CD4-positive, alpha-beta T cell treated with Interleukin-17A for 1 hour (primary cell): ENCODE results near the gene VAV2.
"Not testable (repeated sequence)": the region's sequence is repeated elsewhere in the genome, so short reads cannot be mapped to it uniquely, and the experiment has no call there.

Source experiments
- DNase-seq: peaks from one replicate; pipeline ENCODE4 v3.0.0-alpha.2; 2020

VAV2 gene

DNA sequence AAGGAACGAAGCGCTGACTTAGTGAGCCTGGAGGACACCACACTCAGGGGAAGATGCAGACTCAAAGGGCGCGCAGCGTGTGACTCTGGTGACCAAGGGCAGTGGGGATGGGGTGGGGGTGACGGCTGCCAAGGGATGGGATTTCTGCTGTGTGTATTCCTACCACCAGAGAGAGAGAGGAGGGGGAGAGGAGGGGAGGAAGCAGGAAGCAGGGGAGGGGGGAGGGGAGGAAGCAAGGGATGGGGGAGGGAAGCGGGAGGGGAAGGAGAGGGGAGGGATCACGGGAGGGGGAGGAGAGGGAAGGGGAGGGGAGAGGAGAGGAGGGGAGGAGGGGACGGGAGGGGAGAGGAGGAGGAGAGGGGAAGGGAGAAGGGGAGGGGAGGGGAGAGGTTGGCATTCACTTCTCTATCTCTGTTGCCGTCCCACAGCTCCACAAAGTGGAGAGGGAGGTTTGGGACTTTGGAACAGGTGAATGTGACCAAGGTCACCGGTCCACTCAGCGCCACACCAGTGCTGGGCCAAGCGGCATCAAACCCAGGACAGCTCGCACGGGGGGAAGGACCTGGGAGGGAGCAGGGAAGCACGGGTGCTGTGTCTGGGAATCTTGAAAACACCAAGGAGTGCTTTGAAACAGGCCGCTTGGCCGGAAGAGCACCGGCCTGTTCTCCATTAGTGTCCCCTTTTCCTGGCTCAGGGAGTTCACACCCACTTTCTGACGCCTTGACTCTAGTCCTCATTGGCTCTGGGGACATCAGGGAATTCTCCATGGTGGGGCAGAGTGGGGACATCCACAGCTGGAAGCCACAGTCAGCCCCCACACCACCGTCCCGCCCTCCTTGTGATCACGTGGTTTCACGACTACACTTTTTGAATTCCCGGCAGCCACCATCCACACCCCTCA lies 77.4 kb downstream of the VAV2 start:
- DNase-seq = no peak

DNA sequence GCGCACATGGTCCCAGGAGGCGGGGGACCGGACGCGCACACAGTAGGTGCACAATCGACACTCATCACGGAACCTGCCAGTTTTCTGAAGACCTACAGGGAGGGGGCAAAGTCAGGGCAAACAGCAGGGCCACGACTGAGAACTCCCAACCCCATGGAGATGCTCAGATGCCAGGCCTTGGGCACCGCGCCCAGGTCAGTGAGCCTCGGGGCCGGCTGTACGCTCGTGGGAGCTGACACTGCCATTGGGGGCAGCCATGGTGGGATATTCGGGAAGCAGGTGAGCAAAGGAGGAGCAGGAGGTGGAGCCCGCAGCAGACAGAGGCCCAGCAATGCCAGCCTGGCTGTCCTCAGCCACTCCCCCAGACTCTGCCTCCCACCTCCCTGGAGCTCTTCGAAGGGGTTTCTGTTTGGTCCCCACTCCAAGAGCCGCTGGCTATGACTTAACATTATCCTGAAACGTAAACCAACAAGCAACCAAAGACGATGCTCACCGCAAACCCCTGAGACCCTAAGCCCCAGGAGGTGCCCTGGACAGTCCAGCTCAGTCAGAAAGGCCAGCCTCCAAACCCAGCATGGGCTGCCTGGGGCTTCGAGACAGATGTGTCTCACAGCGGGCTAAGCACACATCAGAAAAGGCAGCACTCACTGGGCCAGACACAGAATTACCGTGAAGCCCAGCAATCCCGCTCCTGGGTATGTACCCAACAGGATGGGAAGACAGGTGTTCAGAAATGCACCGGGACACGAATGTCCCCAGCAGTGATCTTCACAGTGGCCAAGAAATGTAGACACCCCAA lies 78.4 kb downstream of the VAV2 start:
- no peak for DNase-seq

DNA sequence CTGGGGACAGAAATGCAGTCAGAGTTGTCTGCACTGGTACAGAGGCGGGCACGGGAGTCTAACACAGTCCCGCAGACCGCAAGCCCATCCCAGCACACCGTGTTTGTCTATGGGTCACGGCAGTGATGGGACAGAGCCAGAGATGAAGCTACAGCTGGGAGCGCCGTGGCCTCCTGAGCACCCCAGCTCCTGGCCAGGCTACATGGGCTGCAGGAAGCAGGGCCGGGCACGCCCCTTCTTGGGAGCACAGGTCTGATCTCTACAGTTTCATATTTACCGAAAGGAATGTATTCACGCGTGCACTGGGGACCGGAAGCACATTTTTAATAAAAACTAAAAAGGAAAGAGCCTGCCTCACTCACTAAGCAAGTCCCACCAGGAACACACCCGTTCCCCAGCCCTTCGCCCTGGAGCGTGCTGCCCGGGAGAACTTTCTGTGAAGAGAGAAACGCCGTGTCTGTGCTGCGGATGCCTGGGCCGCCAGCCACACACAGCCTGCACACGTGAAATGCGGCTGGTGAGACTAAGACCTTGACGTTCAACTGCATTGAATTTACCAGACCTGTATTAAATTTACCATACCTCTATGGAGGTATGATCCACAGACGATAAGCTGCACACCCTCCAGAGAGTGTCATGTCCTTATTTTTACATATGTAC lies 81.1 kb downstream of the VAV2 start:
- no peak for DNase-seq

DNA sequence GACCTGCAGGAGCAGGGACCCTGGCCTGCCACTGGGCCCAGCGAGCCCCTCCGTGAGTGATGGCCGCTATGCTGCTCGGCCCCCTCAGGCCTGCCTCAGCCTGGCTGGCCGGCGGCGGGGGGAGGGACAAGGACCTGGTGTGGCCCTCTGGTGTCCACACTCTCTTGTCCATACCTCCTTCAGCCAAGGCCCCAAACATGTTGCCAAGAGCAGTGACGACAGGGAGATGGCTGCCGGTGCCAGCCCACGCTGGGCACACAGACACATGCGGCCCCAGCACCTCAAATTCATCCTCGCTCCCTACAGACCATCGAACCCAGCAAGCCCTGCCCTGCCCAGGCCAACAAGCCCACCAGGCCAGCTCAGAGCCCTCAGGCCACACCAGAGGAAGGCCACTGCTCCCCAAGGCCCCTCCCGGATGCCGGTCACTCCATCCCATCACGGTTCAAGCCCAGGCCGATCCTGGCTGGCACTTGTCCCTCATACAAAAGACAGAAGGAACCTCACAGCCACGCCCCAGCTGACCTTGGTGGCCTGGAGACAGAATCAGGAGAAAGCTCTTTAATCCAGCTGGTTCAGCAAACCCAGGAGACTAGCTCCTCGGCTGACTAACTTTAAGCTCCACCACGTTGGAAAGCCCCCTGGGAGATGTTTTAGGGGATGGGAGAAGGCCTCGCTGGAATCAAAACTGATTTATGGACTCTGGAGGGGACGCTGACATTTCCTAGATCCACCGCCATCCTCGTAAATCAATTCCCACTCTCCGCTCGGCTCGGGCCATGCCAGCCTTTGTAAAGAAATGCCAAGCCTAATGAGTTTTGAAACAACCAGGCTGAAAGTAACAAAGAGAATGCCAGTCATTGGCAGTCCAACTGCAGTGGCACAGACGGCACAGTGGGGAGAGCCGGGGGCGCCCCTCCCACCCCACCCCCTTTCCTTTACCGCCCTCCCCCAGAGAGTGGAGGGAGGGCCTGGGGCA lies 84.9 kb downstream of the VAV2 start:
- DNase-seq = no peak

DNA sequence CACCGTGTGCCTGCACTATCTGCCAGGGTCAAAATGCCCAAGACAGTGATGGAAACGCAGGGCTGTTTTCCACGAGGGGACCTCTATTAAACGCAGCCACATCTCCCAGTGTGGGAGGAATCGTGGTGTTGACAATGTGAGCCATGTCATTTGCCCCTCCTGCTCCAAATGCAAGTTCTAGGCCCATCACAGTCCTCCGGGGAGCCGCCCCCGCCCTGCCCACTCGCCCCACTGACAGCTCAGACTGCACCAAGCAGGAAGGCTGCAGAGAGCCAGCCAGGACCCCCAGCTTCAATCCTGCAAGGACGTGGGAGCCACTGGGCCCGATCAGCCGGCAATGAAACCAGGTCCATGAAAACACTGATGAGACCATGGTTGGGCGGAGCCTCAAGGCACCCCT lies 85.9 kb downstream of the VAV2 start:
- no peak for DNase-seq

DNA sequence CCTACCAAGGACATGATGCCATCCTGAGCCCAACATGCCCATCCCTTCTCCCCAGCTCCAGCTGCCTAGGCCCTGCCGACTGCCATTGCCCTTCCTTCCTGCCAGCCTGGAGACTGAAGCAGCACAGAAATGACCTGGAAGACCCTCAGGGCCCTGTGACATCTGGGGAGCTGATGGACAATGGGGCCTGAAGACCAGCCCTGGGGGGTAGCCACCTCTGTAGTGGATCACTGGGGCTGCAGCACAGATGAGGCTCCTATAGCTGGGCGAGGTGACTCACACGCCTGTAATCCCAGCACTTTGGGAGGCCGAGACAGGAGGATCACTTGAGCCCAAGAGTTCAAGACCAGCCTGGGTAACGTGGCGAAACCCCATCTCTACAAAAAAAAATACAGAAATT lies 86.6 kb downstream of the VAV2 start:
- no peak for DNase-seq

DNA sequence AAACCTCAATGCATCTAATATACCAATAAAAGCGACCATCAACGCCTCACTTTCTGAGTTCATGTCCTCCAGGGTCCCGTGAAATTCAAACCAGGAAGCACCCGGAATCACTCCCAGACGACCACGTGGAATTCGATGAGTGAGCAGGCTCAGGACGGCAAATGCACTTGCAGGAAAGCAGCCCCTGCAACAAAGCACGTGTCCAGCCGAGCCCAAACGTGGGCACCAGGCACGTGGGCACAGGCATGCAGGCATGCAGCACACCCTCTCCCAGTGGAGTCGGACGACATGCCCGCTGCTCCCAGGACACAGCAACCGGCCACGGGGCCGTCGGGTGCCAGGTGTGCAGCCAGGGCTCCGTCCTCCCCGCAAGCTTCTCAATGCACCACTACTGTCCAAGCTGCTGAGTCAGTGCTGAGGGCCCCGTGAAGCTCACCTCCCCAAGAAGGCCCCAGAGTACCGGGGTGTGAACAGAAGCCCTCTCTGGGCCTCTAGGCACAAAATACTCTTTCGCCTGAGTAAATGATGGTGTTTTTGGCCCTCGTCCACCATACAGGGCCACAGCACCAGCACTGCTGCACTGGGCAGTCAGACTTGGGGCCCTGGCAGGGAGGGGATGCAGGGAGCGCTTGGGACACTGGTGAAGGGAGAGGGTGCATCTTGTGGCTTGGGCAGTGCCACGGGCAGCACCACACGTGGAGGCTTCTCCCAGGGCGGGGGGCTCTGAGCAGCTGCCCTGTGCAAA lies 87.6 kb downstream of the VAV2 start:
- DNase-seq = no peak

DNA sequence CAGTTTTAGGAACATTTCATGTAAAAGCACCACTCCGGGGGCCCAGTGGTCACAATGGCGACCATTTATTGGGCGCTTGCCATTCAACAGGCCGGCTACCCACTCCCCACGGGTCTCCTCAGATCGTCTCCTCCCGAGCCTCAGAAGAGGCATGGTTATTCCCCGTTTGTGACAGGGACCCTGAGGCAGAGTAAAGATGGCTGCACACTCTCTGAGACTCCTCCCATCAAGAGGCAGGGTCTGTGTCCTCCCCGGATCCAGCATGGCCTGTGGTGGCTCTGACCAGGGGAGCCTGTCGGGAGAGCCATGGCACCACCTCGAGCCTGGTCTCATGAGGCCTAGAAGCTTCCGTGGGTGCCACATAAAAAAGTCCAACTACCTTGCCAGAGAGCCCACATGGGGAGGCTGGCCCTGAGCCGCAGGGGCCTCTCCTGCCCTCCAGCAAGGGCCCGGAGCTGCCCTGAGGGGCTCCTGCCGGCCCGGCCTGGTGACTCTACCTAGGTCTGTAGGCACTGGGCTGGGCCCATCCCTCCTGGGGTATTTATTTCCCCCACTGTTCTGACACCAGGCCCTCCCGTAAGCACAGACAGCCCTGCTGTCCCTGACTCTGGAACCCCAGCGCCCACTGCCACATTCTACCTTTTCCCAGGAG lies 90.8 kb downstream of the VAV2 start:
- no peak for DNase-seq

DNA sequence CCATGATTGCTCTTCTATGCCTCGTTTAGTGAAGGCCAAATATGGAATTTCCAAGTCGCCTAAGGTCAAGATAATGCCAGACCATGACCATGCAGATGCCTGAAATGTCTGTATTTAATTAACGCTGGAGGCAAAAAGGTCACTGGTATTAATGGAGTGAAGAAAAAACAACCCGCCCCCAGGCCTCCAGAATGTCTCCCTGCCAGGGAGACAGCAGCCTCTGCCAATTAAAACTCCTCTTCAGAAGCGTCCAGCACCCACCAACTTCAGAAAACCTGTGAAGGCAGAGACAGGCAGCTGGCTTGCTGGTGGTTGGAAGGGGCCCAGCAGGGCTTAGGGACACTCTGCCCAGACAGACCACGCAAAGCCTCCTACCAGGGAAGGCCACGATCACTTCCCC lies 94.4 kb downstream of the VAV2 start:
- DNase-seq = no peak

DNA sequence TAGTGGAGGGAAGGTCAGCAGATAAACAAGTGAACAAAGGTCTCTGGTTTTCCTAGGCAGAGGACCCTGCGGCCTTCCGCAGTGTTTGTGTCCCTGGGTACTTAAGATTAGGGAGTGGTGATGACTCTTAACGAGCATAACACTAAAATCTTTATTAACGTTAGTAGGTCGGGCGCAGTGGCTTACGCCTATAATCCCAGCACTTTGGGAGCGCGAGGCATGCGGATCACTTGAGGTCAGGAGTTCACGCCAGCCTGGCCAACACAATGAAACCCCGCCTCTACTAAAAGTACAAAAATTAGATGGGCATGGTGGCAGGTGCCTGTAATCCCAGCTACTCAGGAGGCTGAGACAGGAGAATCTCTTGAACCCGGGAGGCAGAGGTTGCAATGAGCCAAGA lies 96.1 kb downstream of the VAV2 start:
- not testable (repeated sequence) for DNase-seq

DNA sequence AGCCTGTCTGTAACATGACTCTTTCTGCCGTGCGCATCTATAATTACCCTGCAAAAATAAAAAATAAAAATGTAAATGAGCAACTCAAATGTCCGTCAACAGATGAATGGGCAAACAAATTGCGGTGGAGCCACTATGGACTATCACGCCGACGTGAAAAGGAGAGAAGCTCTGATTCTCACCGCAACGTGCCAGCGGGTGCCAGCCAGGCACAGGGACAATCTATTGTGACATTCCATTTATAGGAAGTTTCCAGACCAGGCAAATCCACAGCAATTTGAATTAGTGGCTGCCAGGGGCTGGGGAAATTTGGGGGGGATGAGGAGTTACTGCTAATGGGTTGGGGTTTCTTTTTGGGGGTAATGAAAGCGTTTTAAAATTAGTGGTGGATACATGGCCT lies 96.8 kb downstream of the VAV2 start:
- no peak for DNase-seq

DNA sequence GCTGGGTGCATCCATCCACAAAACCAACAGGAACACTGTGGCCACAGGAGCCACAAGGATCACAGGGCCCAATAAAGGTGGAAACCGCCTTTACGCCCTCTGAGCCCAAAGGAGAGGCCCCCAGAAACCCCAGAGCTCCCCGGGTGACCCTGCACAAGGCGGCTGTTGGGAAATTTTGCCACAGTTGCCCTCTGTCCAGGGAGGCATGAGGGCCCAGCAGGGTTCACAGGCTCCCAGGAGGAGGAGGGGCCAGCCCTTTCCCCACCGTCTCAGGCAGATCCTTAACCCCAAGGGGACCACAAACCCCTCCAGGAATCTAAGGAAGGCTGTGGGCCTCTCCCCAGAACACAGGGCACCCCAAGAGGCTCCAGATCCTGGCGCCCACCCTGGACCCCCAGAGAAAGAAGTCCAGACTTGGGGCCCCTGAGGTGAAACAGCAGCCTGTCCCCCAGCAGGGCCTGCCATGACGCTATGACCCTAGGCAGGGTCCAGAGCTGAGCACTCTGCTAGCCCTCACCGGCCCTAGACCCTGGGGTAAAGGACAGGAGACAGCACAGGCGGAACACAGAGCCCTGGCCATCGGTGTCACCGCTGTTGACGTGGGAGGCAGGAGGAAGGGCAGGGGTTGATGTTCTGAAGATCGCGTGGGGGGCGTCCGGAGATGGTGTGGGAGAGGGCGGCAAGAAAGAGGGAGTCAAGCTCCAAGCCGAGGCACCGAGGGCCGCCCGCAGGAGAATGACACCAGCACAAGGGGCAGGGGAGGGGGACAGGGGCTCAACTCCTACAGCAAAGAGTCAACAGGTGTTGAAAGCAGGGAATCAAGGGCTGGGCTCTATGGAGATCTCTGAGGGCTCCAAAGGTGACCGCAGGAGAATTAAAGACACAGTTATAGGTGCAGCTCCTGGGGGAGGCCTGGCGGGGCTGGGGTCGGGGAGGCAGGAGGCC lies 97.5 kb downstream of the VAV2 start:
- DNase-seq = no peak

DNA sequence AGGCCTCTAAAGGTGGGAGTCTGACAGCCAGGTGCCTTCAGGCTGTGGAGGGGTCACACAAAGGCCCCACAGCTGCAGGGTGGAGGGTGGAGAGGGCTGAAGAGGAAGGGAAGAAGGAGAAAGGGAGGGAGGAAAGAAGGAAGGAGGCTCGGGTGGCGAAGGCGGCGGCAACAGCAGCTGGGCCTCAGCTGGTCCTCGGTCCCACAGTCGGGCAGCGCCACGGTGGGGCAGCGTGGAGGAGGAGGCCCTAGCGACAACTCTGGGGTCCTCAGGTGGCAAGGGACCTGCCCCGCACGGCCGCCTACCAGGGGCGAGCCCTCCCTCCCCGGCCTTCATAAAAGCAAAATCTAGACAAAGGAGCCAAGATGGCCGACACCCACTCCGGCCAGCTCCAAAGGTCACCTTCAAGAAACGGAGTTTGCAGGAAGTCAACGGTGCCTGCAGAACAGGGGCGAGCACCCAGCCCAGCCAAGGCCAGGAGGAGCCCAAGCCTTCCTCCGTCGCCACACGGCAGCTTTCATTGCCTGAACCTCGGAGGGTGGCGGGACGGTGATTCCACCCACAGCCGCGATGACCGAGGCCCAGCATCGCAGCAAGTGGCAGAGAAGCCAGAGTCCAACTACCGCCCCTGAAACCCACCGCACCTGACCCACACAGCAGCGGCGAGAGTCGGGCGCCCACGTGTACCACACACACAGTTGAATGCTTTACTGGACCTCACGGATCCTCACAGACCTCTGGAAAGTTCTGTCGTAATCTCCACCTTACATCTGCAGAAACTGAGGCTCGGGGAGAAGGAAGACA lies 98.7 kb downstream of the VAV2 start:
- DNase-seq = no peak

DNA sequence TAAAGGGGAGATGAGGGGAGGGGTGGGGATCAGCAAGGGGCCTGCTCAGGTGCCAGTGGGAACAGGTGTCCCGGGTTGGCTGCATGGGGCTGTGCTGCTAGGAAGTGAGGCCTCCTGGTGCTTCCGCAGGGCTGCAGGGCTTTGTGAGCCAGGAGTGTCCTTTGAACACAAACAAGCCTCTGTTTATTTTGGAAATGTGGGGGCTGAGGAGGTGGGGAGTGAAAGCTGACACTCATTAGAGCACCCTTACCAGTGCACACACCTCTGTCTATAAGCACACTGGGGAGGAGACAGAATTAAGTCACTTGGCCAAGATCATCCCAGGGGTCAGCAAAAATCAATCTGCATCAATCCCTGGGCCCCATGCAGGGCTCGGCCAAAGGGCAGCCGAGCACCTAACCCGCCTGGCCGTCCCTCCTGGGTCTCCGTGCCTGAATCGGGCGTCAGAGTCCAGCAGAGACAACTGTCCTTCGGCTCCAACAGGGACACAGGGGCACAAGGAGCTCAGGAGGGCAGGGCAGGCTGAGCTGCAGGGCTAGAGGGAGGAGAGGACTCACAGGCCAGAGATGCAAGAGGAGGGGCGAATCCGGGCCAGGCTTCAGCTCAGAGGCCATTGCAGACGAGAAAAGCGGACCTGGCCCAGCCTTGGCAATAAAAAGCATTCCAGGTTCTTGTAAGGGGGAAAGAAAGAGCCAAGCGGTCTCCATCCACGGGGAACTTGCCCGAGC lies 99.8 kb downstream of the VAV2 start:
- DNase-seq = no peak

DNA sequence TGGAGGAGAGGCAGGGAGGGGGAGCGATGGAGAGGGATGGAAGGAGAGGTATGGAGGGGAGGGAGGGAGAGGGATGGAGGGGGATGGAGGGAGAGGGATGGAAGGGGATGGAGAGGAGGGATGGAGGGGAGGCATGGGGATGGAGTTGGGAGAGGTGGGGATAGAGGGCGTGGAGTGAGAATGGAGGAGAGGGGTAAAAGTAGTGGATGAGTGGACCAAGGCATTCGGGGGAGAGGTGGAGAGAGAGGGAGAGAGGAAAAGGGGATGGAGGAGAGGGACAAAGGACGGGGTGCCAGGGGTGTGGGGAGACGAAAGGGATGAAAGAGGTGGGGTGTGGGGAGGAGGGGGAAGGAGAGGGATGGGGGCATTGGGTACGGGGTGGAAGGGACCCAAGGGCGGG lies 100.4 kb downstream of the VAV2 start:
- DNase-seq = no peak

DNA sequence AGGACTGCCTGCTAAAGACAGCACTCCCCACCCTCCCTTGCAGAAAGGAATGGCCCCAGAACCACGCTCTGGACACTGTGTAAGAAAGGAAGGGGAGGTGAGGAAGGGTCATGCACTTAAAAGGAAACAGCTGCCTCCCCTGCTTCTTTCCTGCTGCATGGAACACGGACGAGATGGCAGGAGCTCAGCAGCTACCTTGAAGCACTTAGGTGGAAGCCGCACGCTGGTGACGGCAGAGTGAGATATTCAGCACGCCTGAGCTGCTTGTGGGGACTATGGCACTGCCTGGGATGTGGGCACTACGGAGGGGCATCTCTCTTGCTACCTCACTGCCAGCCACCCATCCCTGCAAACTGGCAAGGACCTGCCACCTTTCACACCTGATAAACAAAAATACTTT lies 101.5 kb downstream of the VAV2 start:
- no peak for DNase-seq

DNA sequence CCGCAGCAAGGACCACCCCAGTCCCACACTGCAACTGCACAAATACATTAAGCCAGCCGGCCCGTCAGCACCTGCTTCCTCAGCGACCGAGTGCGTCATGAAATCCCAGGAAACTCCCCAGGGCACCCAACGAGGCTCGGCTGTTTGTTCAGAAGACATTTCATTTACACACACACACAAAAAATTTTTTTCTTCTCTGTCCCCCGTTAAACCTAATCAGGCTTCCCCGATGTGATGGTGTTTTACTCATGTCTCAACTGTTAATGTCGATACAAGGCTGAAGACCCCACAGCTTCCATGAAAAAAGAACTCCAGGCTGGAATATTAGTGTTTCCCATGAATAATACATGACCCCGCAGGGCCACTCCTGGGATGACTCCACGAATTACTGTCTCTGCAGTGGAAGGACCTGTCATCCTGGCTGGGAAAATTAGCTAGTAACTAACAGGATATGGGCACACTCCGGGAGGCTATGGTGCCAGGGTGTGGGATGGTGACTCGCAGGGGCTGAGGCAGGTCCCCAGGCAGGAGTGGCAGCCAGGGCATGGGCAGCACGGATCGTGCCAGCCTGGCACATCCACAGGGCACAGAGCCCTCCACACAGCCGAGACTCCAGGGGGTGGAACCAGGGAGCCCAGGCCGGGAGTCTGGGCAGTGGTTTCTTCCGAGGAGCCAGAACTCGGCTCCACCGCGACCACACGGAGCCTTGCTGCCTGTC lies 102.4 kb downstream of the VAV2 start:
- DNase-seq = no peak
